Body of pancreas (tissue), 4 donors: Measurements from ENCODE around the gene RAVER1. TPM values are rescaled to one million over a fixed set of nuclear protein-coding genes. Genes with fewer than 3 reads are reported as not detected.
A peak's percentile ranks its signal among the peaks of the same experiment; 100 is the strongest.
"Not testable (repeated sequence)": the region's sequence is repeated elsewhere in the genome, so short reads cannot be mapped to it uniquely, and the experiment has no call there.

Experiments
- ATAC-seq: fragments of 150-250 bp; one replicate; pipeline ENCODE4 v1.9.1; 2016
- DNase-seq, 4 donors: peaks; one replicate each; pipeline ENCODE4 v3.0.0-alpha.2; 2019
- H3K27ac ChIP-seq, 4 donors: fragments of 200-600 bp; sonication (generic); 1 replicate in 3 of 4; 2 replicates in 1 of 4; pipeline versions ENCODE4 v1.5.1 to v1.6.1; 2016 to 2019; ENCODE audit warnings: mild to moderate bottlenecking in 1 of 4, mixed read lengths in 1 of 4, moderate library complexity in 1 of 4
- H3K27me3 ChIP-seq, 2 donors: fragments of 200-600 bp; sonication (generic); one replicate each; pipeline ENCODE4 v1.6.0; 2016; ENCODE audit warnings: mild to moderate bottlenecking in 1 of 2
- H3K36me3 ChIP-seq, 2 donors: fragments of 200-600 bp; sonication (generic); replicated peaks in 1 of 2; 2 replicates each; pipeline ENCODE4 v1.5.1; 2016; ENCODE audit warnings: low read depth in 2 of 2; ENCODE audit not compliant: insufficient read depth in 1 of 2
- H3K4me1 ChIP-seq: fragments of 200-600 bp; sonication (generic); one replicate; pipeline ENCODE4 v1.6.0; 2016
- H3K4me3 ChIP-seq, 2 donors: fragments of 200-600 bp; sonication (generic); 1 replicate in 1 of 2; 2 replicates in 1 of 2; pipeline ENCODE4 v1.5.1; 2016 to 2019
- H3K9me3 ChIP-seq, 3 donors: fragments of 200-600 bp; sonication (generic); 1 replicate in 2 of 3; 2 replicates in 1 of 3; pipeline ENCODE4 v1.5.1; 2016
- CTCF ChIP-seq, 7 experiments: fragments of 450-650 bp in 4 of 7; fragments of 200-600 bp in 3 of 7; sonication (generic) in 3 of 7; IDR thresholded peaks; one replicate each; pipeline ENCODE4 v1.5.1; 2016 to 2019; ENCODE audit warnings: antibody characterized with exemption in 7 of 7
- POLR2A ChIP-seq, 3 donors: fragments of 450-650 bp; IDR thresholded peaks; one replicate each; pipeline ENCODE4 v1.6.1; 2016; ENCODE audit warnings: antibody characterized with exemption in 3 of 3, mild to moderate bottlenecking in 2 of 3
- WGBS, 2 donors: methylation state at CpG; one replicate each; pipeline ENCODE4 v1.1.5; 2017; 5-methylcytosine and 5-hydroxymethylcytosine counted together
- intact Hi-C: fragments of 100-400 bp; cut with DNase I; formaldehyde crosslinking; loops from one replicate; pipeline ENCODE4 v1.15.1; 2023
- total RNA-seq, 2 donors: library from RNA; depleted of rRNA; stranded (reverse); fragments of >200 nt; gene quantifications; one replicate each; pipeline ENCODE4 v1.1.0, GENCODE V29; 2016

RAVER1 gene
- 10 to 100 TPM in 1 of 2 donors, 1 to 10 TPM in 1; 9.9 to 30.7 TPM for total RNA-seq

DNA sequence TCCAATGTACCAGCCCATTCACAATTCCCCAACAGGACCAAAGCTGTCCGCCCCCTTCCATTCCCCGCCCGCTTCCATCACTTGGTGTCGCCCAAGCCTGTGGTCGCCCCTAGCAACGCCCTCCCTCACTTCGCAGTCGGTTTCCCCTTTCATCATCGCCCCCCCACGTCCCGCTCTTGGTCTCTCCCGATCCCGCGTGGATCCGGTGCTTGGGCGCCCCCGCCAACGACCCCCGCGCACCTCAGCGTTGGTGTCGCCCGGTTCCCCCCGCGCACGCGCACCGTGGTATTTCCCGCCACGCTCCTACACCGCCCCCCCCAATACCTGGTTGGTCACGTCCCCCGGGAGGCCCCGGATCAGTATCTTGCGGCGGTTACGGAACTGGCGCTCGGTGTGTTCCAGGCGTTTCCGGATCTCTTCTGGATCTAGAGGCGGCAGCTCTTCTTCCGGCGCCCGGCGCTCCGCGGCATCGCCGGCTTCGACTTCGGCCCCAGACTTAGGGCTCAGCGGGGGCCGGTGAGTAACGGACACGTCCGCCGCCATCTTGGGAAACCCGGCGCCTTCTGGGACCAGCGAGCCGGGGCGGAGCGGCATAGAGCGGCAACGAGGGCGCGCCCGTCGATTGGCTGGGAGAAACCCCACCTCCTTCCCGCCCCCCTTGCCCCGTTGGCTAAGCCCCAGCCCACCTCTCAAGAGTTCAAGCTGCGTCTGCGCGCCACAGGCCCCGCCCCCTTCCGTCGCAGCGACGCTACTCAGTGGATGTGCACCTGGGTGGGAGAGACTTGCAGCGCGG lies at the start of gene RAVER1:
TSS of gene RAVER1 (minus strand) at position 565 of the 793 bp plus-strand sequence. CDS start at position 543, 22 bp downstream.
- ATAC-seq, result peak; percentile 93
- peak in 1 of 7 experiments; percentile 17 for TF ChIP-seq CTCF (IDR thresholded peaks at IDR 0.05)
- peak; percentile 61 to 87 (median 81) for TF ChIP-seq POLR2A (IDR thresholded peaks at IDR 0.05)
- Histone ChIP-seq H3K27me3 (no peaks in the 10 kb centered on the region), H3K4me1 (peaks cover 29% of the 10 kb centered on the region), H3K4me3 (peak within 1 kb of the TSS; percentile 57 to 80), H3K9me3 (no peaks in the 10 kb centered on the region), H3K27ac (peak within 1 kb of the TSS; percentile 65 to 91 (median 86)), H3K36me3 (peaks cover 0 to 22% of the 10 kb centered on the region in 2 donors)
- peak; percentile 98 for DNase-seq
- WGBS, 2 donors, result 0 to 2% methylated on average over 14 to 81 of the region's 82 CpGs
- intact Hi-C loops, result no loop called here

DNA sequence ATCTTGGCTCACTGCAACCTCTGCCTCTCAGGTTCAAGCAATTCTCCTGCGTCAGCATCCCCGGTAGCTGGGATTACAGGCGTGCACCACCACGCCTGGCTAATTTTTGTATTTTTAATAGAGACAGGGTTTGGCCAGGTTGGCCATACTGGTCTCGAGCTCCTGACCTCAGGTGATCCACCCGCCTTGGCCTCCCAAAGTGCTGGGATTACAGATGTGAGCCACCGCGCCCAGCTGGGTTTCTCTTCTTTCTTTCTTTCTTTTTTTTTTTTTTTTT lies 49.8 kb upstream of the RAVER1 start:
- ATAC-seq, H3K9me3 ChIP-seq, H3K36me3 ChIP-seq, H3K4me3 ChIP-seq, H3K27ac ChIP-seq, DNase-seq, intact Hi-C loops, H3K27me3 ChIP-seq: not testable (repeated sequence)
- WGBS, 2 donors, result 74 to 86% methylated on average over 8 of the region's 8 CpGs
- peaks cover 16% of the 10 kb centered on the region for H3K4me1 ChIP-seq

- H3K27ac ChIP-seq, result peak within 1 kb of the TSS; percentile 61 to 90 (median 80)
- no peaks in the 10 kb centered on the region for H3K27me3 ChIP-seq
- DNase-seq (peak; percentile 97 to 99 (median 98)), ATAC-seq (peak; percentile 99)
- peak within 1 kb of the TSS; percentile 64 to 87 for H3K4me3 ChIP-seq
- H3K36me3 ChIP-seq, result peaks cover 0 to 5% of the 10 kb centered on the region in 2 donors
- peaks cover 16% of the 10 kb centered on the region for H3K4me1 ChIP-seq
- intact Hi-C loops, result no loop called here
- H3K9me3 ChIP-seq, result no peaks in the 10 kb centered on the region
- TF ChIP-seq POLR2A (IDR thresholded peaks at IDR 0.05) (peak; percentile 39 to 83 (median 82)), CTCF (IDR thresholded peaks at IDR 0.05) (peak in 1 of 7 experiments; percentile 13)
- 0 to 1% methylated on average over 34 to 58 of the region's 58 CpGs for WGBS, 2 donors
Observed at GRCh38 chr19:10380313-10381102, 47.2 kb upstream of the RAVER1 start, which contains the start of gene TYK2. TYK2 (minus strand) TSS chr19:10380572; CDS start chr19:10378406, 2,166 bp downstream.

DNA sequence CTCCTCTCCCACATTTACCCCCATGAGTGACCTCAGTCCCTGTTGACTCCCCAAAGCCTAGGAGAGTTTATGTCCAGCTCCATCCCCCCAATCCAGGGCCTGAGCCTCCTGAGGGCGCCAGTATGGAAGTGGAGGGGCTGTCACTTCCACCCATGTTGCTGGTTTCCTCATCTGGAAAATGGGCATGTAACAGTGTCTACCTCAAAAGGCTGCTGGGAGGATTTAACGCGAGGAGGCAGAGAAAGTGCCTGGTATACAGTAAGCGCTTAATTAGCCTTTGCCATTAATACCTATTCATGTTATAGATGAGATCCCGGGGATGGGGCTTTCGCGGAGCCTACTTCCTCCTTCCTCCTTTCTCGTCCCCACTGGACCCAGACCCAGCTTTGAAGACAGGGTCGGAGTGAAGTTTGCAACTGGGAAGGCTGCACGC lies 46.6 kb upstream of the RAVER1 start:
- WGBS, 2 donors, result 0 to 1% methylated on average over 3 to 10 of the region's 10 CpGs
- H3K36me3 ChIP-seq, result peaks cover 0 to 5% of the 10 kb centered on the region in 2 donors
- ATAC-seq, result no peak

More for the DNA sequence above, 46.6 kb upstream of the RAVER1 start:
- H3K27me3 ChIP-seq, result no peaks in the 10 kb centered on the region
- TF ChIP-seq POLR2A (IDR thresholded peaks at IDR 0.05), result no peak
- TF ChIP-seq CTCF (IDR thresholded peaks at IDR 0.05), result no peak
- no peak for DNase-seq
- peaks cover 16% of the 10 kb centered on the region for H3K4me1 ChIP-seq
- intact Hi-C loops, result no loop called here
- H3K9me3 ChIP-seq, result no peaks in the 10 kb centered on the region
- peak overlapping the region; percentile 57 to 90 (median 78) for H3K27ac ChIP-seq
- H3K4me3 ChIP-seq, result peak overlapping the region; percentile 64 to 87
